ENCODE data around the gene FRAS1.
"Not testable (repeated sequence)": the region's sequence is repeated elsewhere in the genome, so short reads cannot be mapped to it uniquely, and the experiment has no call there.

Gene FRAS1

GRCh38 chr4:78083035-78083434 lies 25.9 kb downstream of the FRAS1 start:
- H3K79me2 ChIP-seq (ENCODE audit: insufficient read depth, low read length): no peaks in the 10 kb centered on the region
- H3K4me3 ChIP-seq (ENCODE audit: low read depth in 1 of 2, low read length in 2 of 2): no peak overlapping the region
- no peak overlapping the region for H2AFZ ChIP-seq (ENCODE audit: low read depth, low read length)
- H3K27me3 ChIP-seq (ENCODE audit: insufficient read depth, low read length, poor library complexity): peaks cover 7% of the 10 kb centered on the region
- H3K36me3 ChIP-seq (ENCODE audit: insufficient read depth, low read length): no peaks in the 10 kb centered on the region
- H4K20me1 ChIP-seq (ENCODE audit: insufficient read depth, low read length): no peaks in the 10 kb centered on the region
- H3K9me3 ChIP-seq (ENCODE audit: insufficient read depth, low read length, severe bottlenecking): no peaks in the 10 kb centered on the region
- no peaks in the 10 kb centered on the region for H3K4me1 ChIP-seq (ENCODE audit: insufficient read depth, low read length)
- H3K4me2 ChIP-seq (ENCODE audit: insufficient read depth, low read length): no peak overlapping the region
- no peak for DNase-seq
- TF ChIP-seq EZH2 (IDR thresholded peaks at IDR 0.05; ENCODE audit: borderline replicate concordance, low read depth, low read length, severe bottlenecking) (no peak), CTCF (IDR thresholded peaks at IDR 0.05; ENCODE audit: borderline replicate concordance, extremely low read depth, low read length, poor library complexity, severe bottlenecking) (no peak)
- no peak overlapping the region for H3K27ac ChIP-seq (ENCODE audit: low read length)
- no peak for ATAC-seq (ENCODE audit: insufficient read depth, low read depth)
- H3K9ac ChIP-seq (ENCODE audit: low read depth, low read length): no peak overlapping the region

DNA sequence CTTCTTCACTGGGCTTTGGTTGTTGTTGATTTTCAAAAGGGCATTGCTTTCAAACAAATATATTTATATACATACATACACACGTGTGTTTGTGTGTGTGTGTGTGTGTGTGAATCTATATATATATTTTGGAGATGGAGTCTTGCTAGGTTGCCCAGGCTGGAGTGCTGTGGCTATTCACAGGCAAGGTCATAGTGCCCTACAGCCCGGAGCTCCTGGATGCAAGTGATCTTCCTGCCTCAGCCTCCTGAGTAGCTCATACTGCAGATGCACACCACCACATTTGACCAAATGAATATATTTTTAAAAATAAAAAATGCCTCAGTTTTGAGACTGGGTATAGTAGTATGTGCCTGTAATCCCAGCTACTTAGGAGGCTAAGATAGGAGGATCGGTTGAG lies 34.4 kb downstream of the FRAS1 start:
- no peaks in the 10 kb centered on the region for H3K79me2 ChIP-seq (ENCODE audit: insufficient read depth, low read length)
- H3K9me3 ChIP-seq (ENCODE audit: insufficient read depth, low read length, severe bottlenecking): no peaks in the 10 kb centered on the region
- no peak overlapping the region for H3K4me2 ChIP-seq (ENCODE audit: insufficient read depth, low read length)
- H2AFZ ChIP-seq (ENCODE audit: low read depth, low read length): no peak overlapping the region
- DNase-seq (no peak), ATAC-seq (ENCODE audit: insufficient read depth, low read depth) (no peak)
- TF ChIP-seq EZH2 (IDR thresholded peaks at IDR 0.05; ENCODE audit: borderline replicate concordance, low read depth, low read length, severe bottlenecking): no peak
- TF ChIP-seq CTCF (IDR thresholded peaks at IDR 0.05; ENCODE audit: borderline replicate concordance, extremely low read depth, low read length, poor library complexity, severe bottlenecking): no peak
- H3K27me3 ChIP-seq (ENCODE audit: insufficient read depth, low read length, poor library complexity): no peaks in the 10 kb centered on the region
- H3K9ac ChIP-seq (ENCODE audit: low read depth, low read length): no peak overlapping the region
- H4K20me1 ChIP-seq (ENCODE audit: insufficient read depth, low read length): no peaks in the 10 kb centered on the region
- no peak overlapping the region for H3K4me3 ChIP-seq (ENCODE audit: low read depth in 1 of 2, low read length in 2 of 2)
- no peaks in the 10 kb centered on the region for H3K36me3 ChIP-seq (ENCODE audit: insufficient read depth, low read length)
- H3K4me1 ChIP-seq (ENCODE audit: insufficient read depth, low read length): no peaks in the 10 kb centered on the region
- no peak overlapping the region for H3K27ac ChIP-seq (ENCODE audit: low read length)

GRCh38 chr4:78092350-78092749 lies 35.2 kb downstream of the FRAS1 start:
- not testable (repeated sequence) for H4K20me1 ChIP-seq (ENCODE audit: insufficient read depth, low read length); H3K9me3 ChIP-seq (ENCODE audit: insufficient read depth, low read length, severe bottlenecking); H3K27ac ChIP-seq (ENCODE audit: low read length); H3K4me3 ChIP-seq (ENCODE audit: low read depth in 1 of 2, low read length in 2 of 2); H2AFZ ChIP-seq (ENCODE audit: low read depth, low read length); H3K36me3 ChIP-seq (ENCODE audit: insufficient read depth, low read length); DNase-seq; H3K9ac ChIP-seq (ENCODE audit: low read depth, low read length); H3K4me2 ChIP-seq (ENCODE audit: insufficient read depth, low read length); H3K4me1 ChIP-seq (ENCODE audit: insufficient read depth, low read length); H3K27me3 ChIP-seq (ENCODE audit: insufficient read depth, low read length, poor library complexity); H3K79me2 ChIP-seq (ENCODE audit: insufficient read depth, low read length); ATAC-seq (ENCODE audit: insufficient read depth, low read depth)

DNA sequence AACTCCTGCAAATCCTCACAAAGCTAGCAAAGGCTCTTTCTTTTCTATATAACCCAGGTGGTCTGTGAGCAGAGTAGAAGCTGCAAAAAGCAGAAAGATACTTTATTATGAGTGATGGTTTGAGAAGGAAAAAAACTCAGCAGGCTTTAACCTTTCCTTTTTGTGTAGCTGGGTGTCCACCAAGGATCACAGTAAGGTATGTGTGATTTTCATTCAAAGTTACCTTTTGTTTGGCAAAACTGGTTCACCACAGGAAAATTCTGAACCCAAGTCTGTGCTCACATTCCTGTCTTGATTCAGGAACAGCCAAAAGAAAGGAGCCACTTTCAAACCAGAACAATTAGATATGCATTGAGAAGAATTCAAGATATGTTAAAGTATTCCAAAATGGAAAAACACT lies 35.7 kb downstream of the FRAS1 start:
- Histone ChIP-seq H3K27ac (ENCODE audit: low read length) (no peak overlapping the region), H3K79me2 (ENCODE audit: insufficient read depth, low read length) (no peaks in the 10 kb centered on the region), H3K4me3 (ENCODE audit: low read depth in 1 of 2, low read length in 2 of 2) (no peak overlapping the region), H3K4me2 (ENCODE audit: insufficient read depth, low read length) (no peak overlapping the region), H2AFZ (ENCODE audit: low read depth, low read length) (no peak overlapping the region), H3K36me3 (ENCODE audit: insufficient read depth, low read length) (no peaks in the 10 kb centered on the region), H4K20me1 (ENCODE audit: insufficient read depth, low read length) (no peaks in the 10 kb centered on the region), H3K9ac (ENCODE audit: low read depth, low read length) (no peak overlapping the region), H3K9me3 (ENCODE audit: insufficient read depth, low read length, severe bottlenecking) (no peaks in the 10 kb centered on the region), H3K4me1 (ENCODE audit: insufficient read depth, low read length) (no peaks in the 10 kb centered on the region), H3K27me3 (ENCODE audit: insufficient read depth, low read length, poor library complexity) (no peaks in the 10 kb centered on the region)
- ATAC-seq (ENCODE audit: insufficient read depth, low read depth) (no peak), DNase-seq (no peak)
- TF ChIP-seq EZH2 (IDR thresholded peaks at IDR 0.05; ENCODE audit: borderline replicate concordance, low read depth, low read length, severe bottlenecking): no peak
- no peak for TF ChIP-seq CTCF (IDR thresholded peaks at IDR 0.05; ENCODE audit: borderline replicate concordance, extremely low read depth, low read length, poor library complexity, severe bottlenecking)

All from DND-41 (cell line).